ENCODE measurements around the gene COL6A1. TPM values are rescaled to one million over a fixed set of nuclear protein-coding genes. Genes with fewer than 3 reads are reported as not detected.
"Not testable (repeated sequence)": the region's sequence is repeated elsewhere in the genome, so short reads cannot be mapped to it uniquely, and the experiment has no call there.

Gene COL6A1
- total RNA-seq, 1 experiment from 2014 or later: 87.5 TPM

GRCh38 chr21:45975020-45975666, 6.4 kb upstream of the COL6A1 start:
- Histone ChIP-seq H3K4me2 (ENCODE audit: low read length) (peak overlapping the region; percentile 95), H3K9ac (ENCODE audit: low read length) (peak overlapping the region; percentile 71), H3K79me2 (ENCODE audit: insufficient read depth, low read length) (no peaks in the 10 kb centered on the region), H3K27me3 (ENCODE audit: insufficient read depth, low read length) (no peaks in the 10 kb centered on the region), H3K9me2 (ENCODE audit: insufficient read depth) (no peaks in the 10 kb centered on the region), H4K20me1 (ENCODE audit: insufficient read depth) (no peaks in the 10 kb centered on the region), H3K4me3 (replicated peaks in 1 of 2; ENCODE audit: low read depth in 1 of 2, low read length in 2 of 2) (peak overlapping the region; percentile 47 to 60), H3K9me3 (ENCODE audit: control insufficient read depth in 1 of 2, insufficient read depth in 1 of 2, low read depth in 1 of 2, low read length in 2 of 2) (no peaks in the 10 kb centered on the region), H3K27ac (ENCODE audit: low read depth, low read length) (peak overlapping the region; percentile 93), H3K36me3 (ENCODE audit: control insufficient read depth in 1 of 2, insufficient read depth in 2 of 2, low read length in 2 of 2) (no peaks in the 10 kb centered on the region), H2AFZ (ENCODE audit: low read depth, low read length, poor library complexity, severe bottlenecking) (peak overlapping the region; percentile 38), H3K4me1 (ENCODE audit: control insufficient read depth in 1 of 2, insufficient read depth in 2 of 2, low read length in 2 of 2) (peaks cover 23 to 44% of the 10 kb centered on the region in 2 experiments)
- BruUV-seq (replicated peaks): no TSS peak
- TF ChIP-seq YY1 (IDR thresholded peaks at IDR 0.05; ENCODE audit: extremely low read depth, insufficient replicate concordance, low read depth, low read length) (no peak), EZH2 (IDR thresholded peaks at IDR 0.05) (no peak), TCF7L2 (IDR thresholded peaks at IDR 0.05; ENCODE audit: borderline replicate concordance, extremely low read depth, insufficient read depth, insufficient read length) (no peak)
- DNase-seq (ENCODE audit: low read depth, low spot score) (peak; percentile 10), ATAC-seq (peak; percentile 51)
- ChIA-PET RAD21 (ENCODE audit: low non-redundant PET in 1 of 2, low total read pairs in 2 of 2, uncharacterized antibody in 2 of 2, unreplicated experiment in 2 of 2) (no interaction called here), POLR2A (interaction anchor here (0.7 kb wide), 1 partner anchor 36 kb away, joined by 4 read pairs; no protein-coding TSS in a partner anchor), CTCF (interaction anchor here (0.8 to 1.0 kb wide), 2 partner anchors 168 to 178 kb away, joined by 3 to 5 read pairs; no protein-coding TSS in a partner anchor)
- intact Hi-C loops (cut with micrococcal nuclease): loop anchor here (10.0 kb wide), 1 partner anchor 350 kb away; the partner anchor contains the start of genes C21orf58 and PCNT

GRCh38 chr21:45975667-45976409, 5.7 kb upstream of the COL6A1 start:
- BruUV-seq (replicated peaks); H3K9me3 ChIP-seq (ENCODE audit: control insufficient read depth in 1 of 2, insufficient read depth in 1 of 2, low read depth in 1 of 2, low read length in 2 of 2); H3K27me3 ChIP-seq (ENCODE audit: insufficient read depth, low read length); H3K36me3 ChIP-seq (ENCODE audit: control insufficient read depth in 1 of 2, insufficient read depth in 2 of 2, low read length in 2 of 2); DNase-seq (ENCODE audit: low read depth, low spot score); H4K20me1 ChIP-seq (ENCODE audit: insufficient read depth); H3K4me3 ChIP-seq (replicated peaks in 1 of 2; ENCODE audit: low read depth in 1 of 2, low read length in 2 of 2); H3K9ac ChIP-seq (ENCODE audit: low read length); RAD21 ChIA-PET (ENCODE audit: low non-redundant PET in 1 of 2, low total read pairs in 2 of 2, uncharacterized antibody in 2 of 2, unreplicated experiment in 2 of 2); H3K79me2 ChIP-seq (ENCODE audit: insufficient read depth, low read length); H3K9me2 ChIP-seq (ENCODE audit: insufficient read depth); H3K27ac ChIP-seq (ENCODE audit: low read depth, low read length); H2AFZ ChIP-seq (ENCODE audit: low read depth, low read length, poor library complexity, severe bottlenecking); POLR2A ChIA-PET; ATAC-seq; H3K4me2 ChIP-seq (ENCODE audit: low read length): not testable (repeated sequence)
- peaks cover 25 to 48% of the 10 kb centered on the region in 2 experiments for H3K4me1 ChIP-seq (ENCODE audit: control insufficient read depth in 1 of 2, insufficient read depth in 2 of 2, low read length in 2 of 2)
- intact Hi-C loops (cut with micrococcal nuclease): loop anchor here (10.0 kb wide), 1 partner anchor 349 kb away; the partner anchor contains the start of genes C21orf58 and PCNT
- CTCF ChIA-PET: interaction anchor here (1.0 kb wide), 1 partner anchor 168 kb away, joined by 5 read pairs; no protein-coding TSS in a partner anchor
